Sciatic nerve (tissue), 2 donors: ENCODE measurements around the gene FGF12. TPM values are rescaled to one million over a fixed set of nuclear protein-coding genes. Genes with fewer than 3 reads are reported as not detected.

ENCODE experiments used
- ATAC-seq: fragments of 200-7000 bp; cut with Tn5 transposase; one replicate; pipeline ENCODE4 v1.9.1; 2020; ENCODE audit warnings: mild to moderate bottlenecking, moderate library complexity
- DNase-seq: peaks from one replicate; pipeline ENCODE4 v3.0.0-alpha.2; 2020; ENCODE audit warnings: low spot score
- intact Hi-C: fragments of 100-400 bp; cut with DNase I; formaldehyde crosslinking; loops from one replicate; pipeline ENCODE4 v1.14.2; 2022
- total RNA-seq: library from RNA; stranded (reverse); fragmentation: NEBNext Ultra II Directional; extraction: Animal tissue kit (Norgen Biotek cat#: 25700); gene quantifications from one replicate; pipeline ENCODE4 v1.2.1, GENCODE V29; 2021
- donor health status: DM: no; HTN: no; CAD: no.
- donor health status: DM: no; HTN: no; CAD: no.

The FGF12 gene
- total RNA-seq, 1 donor from 2014 or later, result 3.2 TPM

GRCh38 chr3:192444791-192445106 is 282.6 kb downstream of the FGF12 start:
- intact Hi-C loops, result no loop called here
- DNase-seq (no peak), ATAC-seq (no peak)

- ATAC-seq, result peak; percentile 86
- intact Hi-C loops, result no loop called here
- DNase-seq, result peak; percentile 75
Measured at GRCh38 chr3:192444096-192444790, 283.1 kb downstream of the FGF12 start.

- DNase-seq (no peak), ATAC-seq (no peak)
- intact Hi-C loops, result no loop called here
Measured at GRCh38 chr3:192435241-192435640, 292.1 kb downstream of the FGF12 start.

GRCh38 chr3:192434186-192434585 is 293.2 kb downstream of the FGF12 start:
- ATAC-seq (no peak), DNase-seq (no peak)
- intact Hi-C loops, result no loop called here

- intact Hi-C loops, result no loop called here
- DNase-seq (no peak), ATAC-seq (no peak)
Measured at GRCh38 chr3:192433704-192434103, 293.6 kb downstream of the FGF12 start.

- DNase-seq, result no peak
- intact Hi-C loops, result no loop called here
- ATAC-seq, result no peak
Measured at GRCh38 chr3:192422997-192423342, 304.4 kb downstream of the FGF12 start.

GRCh38 chr3:192422321-192422996 is 304.9 kb downstream of the FGF12 start:
- ATAC-seq, result no peak
- intact Hi-C loops, result no loop called here

GRCh38 chr3:192419312-192419711 is 308.0 kb downstream of the FGF12 start:
- no peak for DNase-seq
- intact Hi-C loops, result no loop called here
- ATAC-seq, result no peak

More at GRCh38 chr3:192422321-192422996, 304.9 kb downstream of the FGF12 start:
- no peak for DNase-seq

- ATAC-seq (no peak), DNase-seq (no peak)
- intact Hi-C loops, result no loop called here
Measured at GRCh38 chr3:192417559-192418055, 309.7 kb downstream of the FGF12 start.

- intact Hi-C loops, result no loop called here
- DNase-seq (no peak), ATAC-seq (no peak)
Measured at GRCh38 chr3:192417017-192417416, 310.3 kb downstream of the FGF12 start.

- DNase-seq, result no peak
- ATAC-seq, result no peak
- intact Hi-C loops, result no loop called here
Measured at GRCh38 chr3:192413461-192413860, 313.9 kb downstream of the FGF12 start.

- ATAC-seq (no peak), DNase-seq (no peak)
- intact Hi-C loops, result no loop called here
Measured at GRCh38 chr3:192410684-192410960, 316.7 kb downstream of the FGF12 start.

- no peak for DNase-seq
- peak; percentile 36 for ATAC-seq
- intact Hi-C loops, result no loop called here
Measured at GRCh38 chr3:192409838-192410683, 317.3 kb downstream of the FGF12 start.

GRCh38 chr3:192409201-192409837 is 318.0 kb downstream of the FGF12 start:
- intact Hi-C loops, result no loop called here

GRCh38 chr3:192408647-192409200 is 318.6 kb downstream of the FGF12 start:
- ATAC-seq, result peak; percentile 26
- intact Hi-C loops, result no loop called here
- no peak for DNase-seq

More at GRCh38 chr3:192409201-192409837, 318.0 kb downstream of the FGF12 start:
- DNase-seq (no peak), ATAC-seq (peak; percentile 62)

GRCh38 chr3:192408007-192408646 is 319.2 kb downstream of the FGF12 start:
- intact Hi-C loops, result no loop called here
- DNase-seq, result no peak
- ATAC-seq, result peak; percentile 56

- no peak for DNase-seq
- intact Hi-C loops, result no loop called here
- ATAC-seq, result no peak
Measured at GRCh38 chr3:192399767-192400166, 327.6 kb downstream of the FGF12 start.

- intact Hi-C loops, result no loop called here
- no peak for ATAC-seq
- DNase-seq, result no peak
Measured at GRCh38 chr3:192397012-192397411, 330.3 kb downstream of the FGF12 start.

GRCh38 chr3:192395506-192395905 is 331.8 kb downstream of the FGF12 start:
- DNase-seq, result no peak
- intact Hi-C loops, result no loop called here
- no peak for ATAC-seq
